Measurements from ENCODE around the gene FBXL19. TPM values are rescaled to one million over a fixed set of nuclear protein-coding genes. Genes with fewer than 3 reads are reported as not detected.
A peak's percentile ranks its signal among the peaks of the same experiment; 100 is the strongest.

FBXL19 gene
- total RNA-seq, 2 experiments from 2014 or later, result 16.1 to 34.8 TPM

GRCh38 chr16:30995927-30996323 is 72.6 kb downstream of the FBXL19 start:
- TF ChIP-seq EZH2phosphoT487 (IDR thresholded peaks at IDR 0.05; ENCODE audit: borderline replicate concordance, low read depth, low read length) (no peak), CTCF (conservative IDR thresholded peaks at IDR 0.05; ENCODE audit: low read length) (no peak)
- Histone ChIP-seq H3K4me1 (ENCODE audit: insufficient read depth, low read length, poor library complexity, severe bottlenecking) (peaks cover 10% of the 10 kb centered on the region), H2AFZ (ENCODE audit: low read length) (no peak overlapping the region), H4K20me1 (ENCODE audit: insufficient read depth, low read length) (no peaks in the 10 kb centered on the region), H3K9me3 (ENCODE audit: low read length) (no peaks in the 10 kb centered on the region), H3K79me2 (ENCODE audit: insufficient read depth, low read depth, low read length) (no peaks in the 10 kb centered on the region), H3K9me2 (ENCODE audit: insufficient read depth, low read length) (no peaks in the 10 kb centered on the region), H3K4me3 (ENCODE audit: low read depth, low read length, poor library complexity, severe bottlenecking) (peak overlapping the region; percentile 72), H3K27ac (ENCODE audit: low read depth, low read length, poor library complexity, severe bottlenecking) (no peak overlapping the region), H3K36me3 (ENCODE audit: insufficient read depth, low read length) (no peaks in the 10 kb centered on the region), H3K4me2 (ENCODE audit: low read length) (peak overlapping the region; percentile 96)
- DNase-seq (ENCODE audit: low spot score), result no peak
- BruUV-seq (replicated peaks), result no TSS peak
- POLR2A ChIA-PET, result no interaction called here
- CTCF ChIA-PET (ENCODE audit: unreplicated experiment), result no interaction called here
- intact Hi-C loops (cut with micrococcal nuclease; ENCODE audit: unreplicated experiment), result loop anchor here (2.0 to 5.0 kb wide), 2 partner anchors 73 to 76 kb away; partner anchors contain the start of genes FBXL19, ZNF646 and ZNF668

GRCh38 chr16:30996324-30996984 is 73.1 kb downstream of the FBXL19 start:
- Histone ChIP-seq H3K4me2 (ENCODE audit: low read length) (peak overlapping the region; percentile 96), H3K9me2 (ENCODE audit: insufficient read depth, low read length) (no peaks in the 10 kb centered on the region), H3K27ac (ENCODE audit: low read depth, low read length, poor library complexity, severe bottlenecking) (no peak overlapping the region), H4K20me1 (ENCODE audit: insufficient read depth, low read length) (no peaks in the 10 kb centered on the region), H3K9me3 (ENCODE audit: low read length) (no peaks in the 10 kb centered on the region), H3K36me3 (ENCODE audit: insufficient read depth, low read length) (no peaks in the 10 kb centered on the region), H3K4me3 (ENCODE audit: low read depth, low read length, poor library complexity, severe bottlenecking) (peak overlapping the region; percentile 72), H3K4me1 (ENCODE audit: insufficient read depth, low read length, poor library complexity, severe bottlenecking) (peaks cover 10% of the 10 kb centered on the region), H2AFZ (ENCODE audit: low read length) (peak overlapping the region; percentile 95), H3K79me2 (ENCODE audit: insufficient read depth, low read depth, low read length) (no peaks in the 10 kb centered on the region)
- POLR2A ChIA-PET, result no interaction called here
- CTCF ChIA-PET (ENCODE audit: unreplicated experiment), result no interaction called here
- intact Hi-C loops (cut with micrococcal nuclease; ENCODE audit: unreplicated experiment), result loop anchor here (2.0 to 5.0 kb wide), 2 partner anchors 74 to 76 kb away; partner anchors contain the start of genes FBXL19, ZNF646 and ZNF668
- TF ChIP-seq EZH2phosphoT487 (IDR thresholded peaks at IDR 0.05; ENCODE audit: borderline replicate concordance, low read depth, low read length), result no peak
- TF ChIP-seq CTCF (conservative IDR thresholded peaks at IDR 0.05; ENCODE audit: low read length), result no peak
- peak; percentile 17 for DNase-seq (ENCODE audit: low spot score)
- BruUV-seq (replicated peaks), result no TSS peak

All from OCI-LY7 (cell line).